Frontal cortex (tissue), 4 donors: ENCODE measurements around the gene POLR2A. TPM values are rescaled to one million over a fixed set of nuclear protein-coding genes. Genes with fewer than 3 reads are reported as not detected.

ENCODE experiments used
- DNase-seq, 2 donors: peaks; one replicate each; pipeline ENCODE4 v3.0.0; 2012; ENCODE audit warnings: low spot score in 2 of 2
- FAIRE-seq: peaks from 2 replicates; lab custom pipeline; 2012; peaks lifted over from hg19 to GRCh38; lab: Jason Lieb, UNC
- small RNA-seq: library from RNA; depleted of rRNA; stranded (forward); fragments of <200 nt; gene quantifications from one replicate; pipeline ENCODE3, GENCODE V24; 2014
- total RNA-seq: library from RNA; depleted of rRNA; stranded (reverse); fragments of >200 nt; gene quantifications from one replicate; pipeline ENCODE4 v1.2.3, GENCODE V29; 2014
- donor health status: control.
- donor health status: control.
- donor health status: control.

POLR2A gene
- total RNA-seq, 1 donor from 2014 or later = 33.0 TPM

DNA sequence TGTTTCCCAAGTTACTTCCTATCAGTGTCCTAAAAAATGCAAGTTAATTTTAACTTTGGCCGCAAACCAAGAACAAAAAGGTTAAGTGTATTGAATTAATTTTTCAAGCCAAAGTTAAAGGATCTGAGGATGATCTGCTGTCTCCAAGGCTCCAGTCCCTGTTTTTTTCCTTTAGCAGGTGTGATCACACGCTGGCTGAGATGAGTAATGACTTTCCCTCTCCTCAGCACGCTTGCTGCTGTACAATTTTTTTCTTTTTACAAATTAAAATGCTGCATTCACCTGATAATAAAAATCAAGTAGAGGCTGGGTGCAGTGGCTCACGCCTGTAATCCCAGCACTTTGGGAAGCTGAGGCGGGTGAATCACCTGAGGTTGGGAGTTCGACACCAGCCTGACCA lies 60.7 kb downstream of the POLR2A start:
- FAIRE-seq = no peak
- no peak for DNase-seq

DNA sequence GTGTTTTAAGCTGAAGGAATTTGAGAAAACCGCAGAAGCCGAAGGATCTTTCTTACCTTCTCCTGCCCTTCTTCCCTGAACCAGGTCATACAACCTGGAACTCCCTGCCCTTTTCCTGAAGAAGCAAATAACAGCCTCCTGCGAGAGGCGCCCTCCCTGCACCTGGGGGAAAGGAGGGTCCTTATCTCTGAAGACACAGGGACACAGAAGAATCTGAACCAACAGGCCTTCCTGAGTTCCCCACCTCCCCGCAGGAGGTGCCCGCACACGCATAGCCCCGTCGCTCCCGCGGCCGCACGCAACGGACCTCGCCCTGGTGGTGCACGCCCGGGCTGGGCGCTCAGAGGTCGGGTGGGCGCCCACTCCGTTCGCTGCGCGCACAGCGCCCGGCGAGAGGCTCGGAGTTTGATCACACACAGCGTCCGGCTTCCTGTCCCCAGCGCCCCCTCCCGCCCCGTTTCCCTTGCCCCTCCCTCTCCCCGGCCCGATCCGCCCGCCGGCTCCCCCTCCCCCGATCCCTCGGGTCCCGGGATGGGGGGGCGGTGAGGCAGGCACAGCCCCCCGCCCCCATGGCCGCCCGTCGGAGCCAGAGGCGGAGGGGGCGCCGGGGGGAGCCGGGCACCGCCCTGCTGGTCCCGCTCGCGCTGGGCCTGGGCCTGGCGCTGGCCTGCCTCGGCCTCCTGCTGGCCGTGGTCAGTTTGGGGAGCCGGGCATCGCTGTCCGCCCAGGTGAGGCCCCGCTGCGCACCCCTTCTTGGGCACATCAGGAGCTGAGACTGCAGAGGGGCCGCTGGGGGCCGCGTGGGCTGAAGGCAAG lies 64.6 kb downstream of the POLR2A start, which contains the start of gene TNFSF12:
Gene TNFSF12, plus strand, starts transcription at position 474 of the 816 bp plus-strand sequence. Its CDS starts 96 bp downstream, at position 570.
- DNase-seq (peak; percentile 81), FAIRE-seq (no peak)

Small RNA genes lying within 50 kb of the gene (small RNA-seq; reads per million reads assigned to genes)
- not detected for gene RF00019

Other genes starting within 250 kb of the POLR2A start
- 53.4 TPM for gene DVL2, start 249.8 kb upstream of the POLR2A start, total RNA-seq
- gene PHF23, start 244.9 kb upstream of the POLR2A start, total RNA-seq = 34.6 TPM
- 108 TPM for gene GABARAP, start 241.9 kb upstream of the POLR2A start, total RNA-seq
- gene CTDNEP1, start 232.6 kb upstream of the POLR2A start, total RNA-seq = 18.8 TPM
- 26.9 TPM for gene ELP5, start 232.2 kb upstream of the POLR2A start, total RNA-seq
- 0.82 TPM for gene CLDN7, start 221.9 kb upstream of the POLR2A start, total RNA-seq
- under 0.01 TPM for gene SLC2A4, start 202.6 kb upstream of the POLR2A start, total RNA-seq
- gene YBX2, start 189.7 kb upstream of the POLR2A start, total RNA-seq = 1.2 TPM
- gene EIF5A, start 176.7 kb upstream of the POLR2A start, total RNA-seq = 208 TPM
- gene GPS2, start 169.0 kb upstream of the POLR2A start, total RNA-seq = 35.5 TPM
- 44.8 TPM for gene NEURL4, start 155.0 kb upstream of the POLR2A start, total RNA-seq
- 0.41 TPM for gene ACAP1, start 147.8 kb upstream of the POLR2A start, total RNA-seq
- 3.3 TPM for gene KCTD11, start 132.2 kb upstream of the POLR2A start, total RNA-seq
- not detected for gene TMEM95, start 129.2 kb upstream of the POLR2A start, total RNA-seq
- 0.82 TPM for gene TNK1, start 103.3 kb upstream of the POLR2A start, total RNA-seq
- 10.6 TPM for gene PLSCR3, start 89.8 kb upstream of the POLR2A start, total RNA-seq
- gene TMEM256, start 80.3 kb upstream of the POLR2A start, total RNA-seq = 80.3 TPM
- 8.2 TPM for gene NLGN2, start 76.5 kb upstream of the POLR2A start, total RNA-seq
- not detected for gene SPEM1, start 64.0 kb upstream of the POLR2A start, total RNA-seq
- not detected for gene SPEM2, start 58.8 kb upstream of the POLR2A start, total RNA-seq
- not detected for gene SPEM3, start 55.5 kb upstream of the POLR2A start, total RNA-seq
- gene TMEM102, start 48.9 kb upstream of the POLR2A start, total RNA-seq = 2.0 TPM
- 5.3 TPM for gene FGF11, start 44.9 kb upstream of the POLR2A start, total RNA-seq
- 16.7 TPM for gene CHRNB1, start 39.3 kb upstream of the POLR2A start, total RNA-seq
- gene ZBTB4, start 4.7 kb upstream of the POLR2A start, total RNA-seq = 11.8 TPM
- not detected for gene SLC35G6, start 2.9 kb upstream of the POLR2A start, total RNA-seq
- 3.7 TPM for gene TNFSF12, start 64.7 kb downstream of the POLR2A start, total RNA-seq
- 1.2 TPM for gene TNFSF13, start 74.4 kb downstream of the POLR2A start, total RNA-seq
- gene SENP3, start 77.6 kb downstream of the POLR2A start, total RNA-seq = 102 TPM
- gene CD68, start 95.3 kb downstream of the POLR2A start, total RNA-seq = 1.2 TPM
- 35.1 TPM for gene MPDU1, start 99.5 kb downstream of the POLR2A start, total RNA-seq
- 1.2 TPM for gene SOX15, start 105.7 kb downstream of the POLR2A start, total RNA-seq
- gene FXR2, start 130.5 kb downstream of the POLR2A start, total RNA-seq = 68.1 TPM
- 31.4 TPM for gene SAT2, start 143.5 kb downstream of the POLR2A start, total RNA-seq
- not detected for gene SHBG, start 145.8 kb downstream of the POLR2A start, total RNA-seq
- 8.2 TPM for gene ATP1B2, start 166.6 kb downstream of the POLR2A start, total RNA-seq
- 6.9 TPM for gene TP53, start 203.1 kb downstream of the POLR2A start, total RNA-seq
- 11.8 TPM for gene WRAP53, start 204.1 kb downstream of the POLR2A start, total RNA-seq
- gene EFNB3, start 220.8 kb downstream of the POLR2A start, total RNA-seq = 17.5 TPM
- 1.2 TPM for gene DNAH2, start 233.4 kb downstream of the POLR2A start, total RNA-seq